PC-3 (cell line): ENCODE results near the gene ACP4. TPM values are rescaled to one million over a fixed set of nuclear protein-coding genes. Genes with fewer than 3 reads are reported as not detected.

Experiments
- ATAC-seq: fragments of 200-7000 bp; cut with Tn5 transposase; 2 replicates; pipeline ENCODE4 v1.9.1; 2020; ENCODE audit warnings: mild to moderate bottlenecking, moderate library complexity
- BruUV-seq: library from RNA; stranded (reverse); fragments of 400-500 nt; replicated peaks from 2 replicates; lab custom pipeline; 2021; lab: Mats Ljungman, UMichigan
- CTCF ChIA-PET: fragments of 300-600 bp; sonication (Branson Sonifier 250); formaldehyde crosslinking; loops from one replicate; lab custom pipeline; 2022; ENCODE audit warnings: antibody characterized with exemption; lab: Charles Lee
- POLR2A ChIA-PET: fragments of 300-600 bp; sonication (Branson Sonifier 250); formaldehyde crosslinking; loops from one replicate; lab custom pipeline; 2022; ENCODE audit warnings: antibody characterized with exemption; ENCODE audit not compliant: unreplicated experiment; lab: Charles Lee
- DNase-seq: peaks from one replicate; pipeline ENCODE4 v3.0.0-alpha.2; 2015
- H2AFZ ChIP-seq: fragments of 300-600 bp; sonication (generic); 2 replicates; pipeline ENCODE4 v1.6.0; 2016; ENCODE audit warnings: antibody characterized with exemption, low read length
- H3F3A ChIP-seq: fragments of 300-600 bp; sonication (generic); one replicate; pipeline ENCODE4 v1.6.0; 2017; ENCODE audit warnings: antibody characterized with exemption, low read length, control low read depth, mild to moderate bottlenecking; ENCODE audit not compliant: unreplicated experiment
- H3K27ac ChIP-seq: fragments of 300-600 bp; sonication (generic); 2 replicates; pipeline ENCODE4 v1.5.1; 2016; ENCODE audit warnings: mild to moderate bottlenecking, low read length
- H3K27me3 ChIP-seq: fragments of 300-600 bp; sonication (generic); 2 replicates; pipeline ENCODE4 v1.6.1; 2016; ENCODE audit warnings: low read length, mixed read lengths
- H3K36me3 ChIP-seq: fragments of 300-600 bp; sonication (generic); 2 replicates; pipeline ENCODE4 v1.6.1; 2016; ENCODE audit warnings: low read depth, mixed run types, low read length, mixed read lengths
- H3K4me1 ChIP-seq: fragments of 300-600 bp; sonication (generic); 2 replicates; pipeline ENCODE4 v1.5.1; 2016; ENCODE audit warnings: low read length; ENCODE audit not compliant: insufficient read depth
- H3K4me2 ChIP-seq: fragments of 300-600 bp; sonication (generic); 2 replicates; pipeline ENCODE4 v1.6.0; 2016; ENCODE audit warnings: low read length
- H3K4me3 ChIP-seq: fragments of 300-600 bp; sonication (generic); 2 replicates; pipeline ENCODE4 v1.5.1; 2016; ENCODE audit warnings: mild to moderate bottlenecking, low read length, mixed read lengths
- H3K79me2 ChIP-seq: fragments of 300-600 bp; sonication (generic); 2 replicates; pipeline ENCODE4 v1.6.1; 2017; ENCODE audit warnings: low read length, mixed read lengths
- H3K9ac ChIP-seq: fragments of 300-600 bp; sonication (generic); 2 replicates; pipeline ENCODE4 v1.6.0; 2016; ENCODE audit warnings: mild to moderate bottlenecking, low read length
- H3K9me2 ChIP-seq: fragments of 300-600 bp; sonication (generic); replicated peaks from 2 replicates; pipeline ENCODE4 v1.6.1; 2016; ENCODE audit warnings: mixed run types, low read length, mixed read lengths
- H3K9me3 ChIP-seq: fragments of 300-600 bp; sonication (generic); 2 replicates; pipeline ENCODE4 v1.6.1; 2016; ENCODE audit warnings: low read length, mixed read lengths
- H4K20me1 ChIP-seq: fragments of 300-600 bp; sonication (generic); 2 replicates; pipeline ENCODE4 v1.6.1; 2016; ENCODE audit warnings: low read length, mixed read lengths
- EZH2 ChIP-seq: fragments of 300-600 bp; sonication (generic); IDR thresholded peaks from one replicate; pipeline ENCODE4 v1.6.1; 2017; ENCODE audit warnings: antibody characterized with exemption, mild to moderate bottlenecking, low read length; ENCODE audit not compliant: unreplicated experiment
- EZH2phosphoT487 ChIP-seq: fragments of 300-600 bp; sonication (generic); IDR thresholded peaks from 2 replicates; pipeline ENCODE4 v1.6.1; 2018; ENCODE audit warnings: mild to moderate bottlenecking, antibody characterized with exemption, low read length, borderline replicate concordance
- intact Hi-C: fragments of 100-400 bp; cut with micrococcal nuclease; formaldehyde crosslinking; loops from 2 replicates; pipeline ENCODE4 v1.9.0; 2023
- total RNA-seq: library from RNA; depleted of rRNA; stranded (reverse); fragments of >200 nt; gene quantifications from 2 replicates; pipeline ENCODE4 v1.2.3, GENCODE V29; 2014
- TF ChIP-seq, protein P1 (sequence below): fragments of 300-600 bp; sonication (generic); conservative IDR thresholded peaks from 2 replicates; pipeline ENCODE4 v1.5.1; 2017; ENCODE audit warnings: antibody characterized with exemption, low read depth, mild to moderate bottlenecking, low read length

ACP4 gene
- total RNA-seq, 1 experiment from 2014 or later: not detected

DNA sequence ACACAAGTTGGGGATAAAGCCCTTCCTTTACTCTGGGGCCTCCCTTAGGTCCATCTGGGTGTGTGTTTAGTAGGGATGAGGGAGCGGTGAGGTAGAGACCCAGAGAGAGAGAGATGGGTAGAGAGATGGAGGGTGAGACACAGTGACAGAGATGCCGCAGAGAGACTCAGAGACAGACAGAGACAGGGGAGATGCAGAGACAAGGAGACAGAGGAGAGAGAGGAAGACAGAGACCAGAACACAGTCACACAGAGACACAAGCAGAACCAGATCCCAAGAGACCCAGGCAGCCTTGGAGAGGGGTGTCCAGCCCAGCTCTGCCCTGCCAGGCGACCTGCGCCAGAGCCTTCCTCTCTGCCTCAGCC, 31.0 kb downstream of the ACP4 start:
- no peaks in the 10 kb centered on the region for H3K79me2 ChIP-seq
- no peak overlapping the region for H3K4me3 ChIP-seq
- intact Hi-C loops: no loop called here
- CTCF ChIA-PET: no interaction called here
- POLR2A ChIA-PET: no interaction called here
- no TSS peak for BruUV-seq
- H2AFZ ChIP-seq: no peak overlapping the region
- no peaks in the 10 kb centered on the region for H3K9me3 ChIP-seq
- no peaks in the 10 kb centered on the region for H3K9me2 ChIP-seq
- no peaks in the 10 kb centered on the region for H4K20me1 ChIP-seq
- peaks cover 79% of the 10 kb centered on the region for H3K27me3 ChIP-seq
- no peak for TF ChIP-seq EZH2
- TF ChIP-seq, protein P1, sequence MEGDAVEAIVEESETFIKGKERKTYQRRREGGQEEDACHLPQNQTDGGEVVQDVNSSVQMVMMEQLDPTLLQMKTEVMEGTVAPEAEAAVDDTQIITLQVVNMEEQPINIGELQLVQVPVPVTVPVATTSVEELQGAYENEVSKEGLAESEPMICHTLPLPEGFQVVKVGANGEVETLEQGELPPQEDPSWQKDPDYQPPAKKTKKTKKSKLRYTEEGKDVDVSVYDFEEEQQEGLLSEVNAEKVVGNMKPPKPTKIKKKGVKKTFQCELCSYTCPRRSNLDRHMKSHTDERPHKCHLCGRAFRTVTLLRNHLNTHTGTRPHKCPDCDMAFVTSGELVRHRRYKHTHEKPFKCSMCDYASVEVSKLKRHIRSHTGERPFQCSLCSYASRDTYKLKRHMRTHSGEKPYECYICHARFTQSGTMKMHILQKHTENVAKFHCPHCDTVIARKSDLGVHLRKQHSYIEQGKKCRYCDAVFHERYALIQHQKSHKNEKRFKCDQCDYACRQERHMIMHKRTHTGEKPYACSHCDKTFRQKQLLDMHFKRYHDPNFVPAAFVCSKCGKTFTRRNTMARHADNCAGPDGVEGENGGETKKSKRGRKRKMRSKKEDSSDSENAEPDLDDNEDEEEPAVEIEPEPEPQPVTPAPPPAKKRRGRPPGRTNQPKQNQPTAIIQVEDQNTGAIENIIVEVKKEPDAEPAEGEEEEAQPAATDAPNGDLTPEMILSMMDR: no peak
- no peak for TF ChIP-seq EZH2phosphoT487
- no peak overlapping the region for H3K27ac ChIP-seq
- H3K4me1 ChIP-seq: no peaks in the 10 kb centered on the region
- ATAC-seq (no peak), DNase-seq (no peak)
- H3F3A ChIP-seq: no peaks in the 10 kb centered on the region
- H3K9ac ChIP-seq: no peak overlapping the region
- no peaks in the 10 kb centered on the region for H3K36me3 ChIP-seq
- H3K4me2 ChIP-seq: no peak overlapping the region

- no peaks in the 10 kb centered on the region for H3F3A ChIP-seq
- DNase-seq (no peak), ATAC-seq (no peak)
- H3K9me2 ChIP-seq: no peaks in the 10 kb centered on the region
- H4K20me1 ChIP-seq: no peaks in the 10 kb centered on the region
- TF ChIP-seq EZH2 (no peak), EZH2phosphoT487 (no peak)
- TF ChIP-seq, protein P1: no peak
- no peak overlapping the region for H2AFZ ChIP-seq
- intact Hi-C loops: no loop called here
- H3K36me3 ChIP-seq: no peaks in the 10 kb centered on the region
- no peaks in the 10 kb centered on the region for H3K4me1 ChIP-seq
- CTCF ChIA-PET: no interaction called here
- H3K4me2 ChIP-seq: no peak overlapping the region
- POLR2A ChIA-PET: no interaction called here
- no peaks in the 10 kb centered on the region for H3K9me3 ChIP-seq
- no peaks in the 10 kb centered on the region for H3K79me2 ChIP-seq
- no peak overlapping the region for H3K4me3 ChIP-seq
- no peak overlapping the region for H3K9ac ChIP-seq
- no TSS peak for BruUV-seq
- H3K27me3 ChIP-seq: peaks cover 82% of the 10 kb centered on the region
- H3K27ac ChIP-seq: no peak overlapping the region
Measured at GRCh38 chr19:50821622-50822021, 31.4 kb downstream of the ACP4 start.

- TF ChIP-seq EZH2: no peak
- no peak for TF ChIP-seq EZH2phosphoT487
- TF ChIP-seq, protein P1: no peak
- Histone ChIP-seq H3F3A (no peaks in the 10 kb centered on the region), H3K79me2 (no peaks in the 10 kb centered on the region), H3K9ac (no peak overlapping the region), H2AFZ (no peak overlapping the region), H3K9me2 (no peaks in the 10 kb centered on the region), H3K4me3 (no peak overlapping the region), H4K20me1 (no peaks in the 10 kb centered on the region), H3K36me3 (no peaks in the 10 kb centered on the region), H3K27me3 (peaks cover 81% of the 10 kb centered on the region), H3K4me1 (no peaks in the 10 kb centered on the region), H3K9me3 (no peaks in the 10 kb centered on the region), H3K27ac (no peak overlapping the region), H3K4me2 (no peak overlapping the region)
- DNase-seq (no peak), ATAC-seq (no peak)
- POLR2A ChIA-PET: no interaction called here
- BruUV-seq: no TSS peak
- CTCF ChIA-PET: no interaction called here
- intact Hi-C loops: no loop called here
Measured at GRCh38 chr19:50822661-50823208, 32.5 kb downstream of the ACP4 start.
